Left lung (tissue), 10 donors: ENCODE results near the gene CDKN2B. TPM values are rescaled to one million over a fixed set of nuclear protein-coding genes. Genes with fewer than 3 reads are reported as not detected.

Experiments used
- ATAC-seq: fragments of 200-7000 bp; cut with Tn5 transposase; one replicate; pipeline ENCODE4 v1.9.1; 2020; ENCODE audit warnings: moderate library complexity
- DNase-seq, 4 donors: peaks; one replicate each; pipeline ENCODE4 v3.0.0-alpha.2; 2013 to 2020
- H3K27ac ChIP-seq, 2 donors: fragments of 200-600 bp; sonication (generic) in 1 of 2; one replicate each; pipeline versions ENCODE4 v1.5.0 to v1.8.0; 2020 to 2021
- H3K27me3 ChIP-seq, 2 donors: fragments of 200-600 bp; sonication (generic) in 1 of 2; one replicate each; pipeline versions ENCODE4 v1.5.0 to v1.8.0; 2020 to 2021
- H3K36me3 ChIP-seq, 2 donors: fragments of 200-600 bp; sonication (generic) in 1 of 2; one replicate each; pipeline versions ENCODE4 v1.5.0 to v1.8.0; 2020 to 2021
- H3K4me1 ChIP-seq, 2 donors: fragments of 200-600 bp; one replicate each; pipeline ENCODE4 v1.8.0; 2021
- H3K4me3 ChIP-seq, 2 donors: fragments of 200-600 bp; sonication (generic) in 1 of 2; one replicate each; pipeline versions ENCODE4 v1.5.0 to v1.8.0; 2020 to 2021; ENCODE audit warnings: mild to moderate bottlenecking in 1 of 2
- H3K9me3 ChIP-seq, 2 donors: fragments of 200-600 bp; sonication (generic) in 1 of 2; one replicate each; pipeline versions ENCODE4 v1.5.0 to v1.8.0; 2020 to 2021
- CTCF ChIP-seq, 2 donors: fragments of 200-600 bp; sonication (generic) in 1 of 2; IDR thresholded peaks; one replicate each; pipeline versions ENCODE4 v1.5.0 to v1.8.0; 2021; ENCODE audit warnings: antibody characterized with exemption in 2 of 2
- intact Hi-C, 2 donors: fragments of 100-400 bp; cut with DNase I; formaldehyde crosslinking; loops; one replicate each; pipeline versions ENCODE4 v1.11.2 to v1.14.2; 2022
- polyA plus RNA-seq, 6 donors: library from polyadenylated mRNA; unstranded; fragments of 120-200 nt; gene quantifications; one replicate each; pipeline ENCODE4 v1.2.1, GENCODE V29; 2013; ENCODE audit not compliant: insufficient read length in 6 of 6
- total RNA-seq, 2 donors: library from RNA; stranded (reverse); fragmentation: NEBNext Ultra II Directional; extraction: Animal tissue kit (Norgen Biotek cat#: 25700); gene quantifications; one replicate each; pipeline ENCODE4 v1.2.1, GENCODE V29; 2021
- donor health status: DM: no; HTN: yes; CAD: no.
- donor health status: DM: no; HTN: no; CAD: no.

Gene CDKN2B
- total and polyA plus RNA-seq, 8 donors: 0.06 to 75.6 (median 0.14) TPM; not detected in 1

GRCh38 chr9:21969951-21970799 is 38.9 kb downstream of the CDKN2B start:
- Histone ChIP-seq H3K4me3 (no peak overlapping the region), H3K27me3 (peaks cover 99 to 100% of the 10 kb centered on the region in 2 donors), H3K4me1 (peaks cover 14 to 31% of the 10 kb centered on the region in 2 donors), H3K9me3 (no peaks in the 10 kb centered on the region), H3K27ac (no peak overlapping the region), H3K36me3 (no peaks in the 10 kb centered on the region)
- TF ChIP-seq CTCF (IDR thresholded peaks at IDR 0.05): no peak
- DNase-seq (no peak), ATAC-seq (no peak)
- intact Hi-C loops: no loop called here

- Histone ChIP-seq H3K27me3 (peaks cover 99 to 100% of the 10 kb centered on the region in 2 donors), H3K4me3 (no peak overlapping the region), H3K4me1 (peaks cover 10 to 29% of the 10 kb centered on the region in 2 donors), H3K27ac (no peak overlapping the region), H3K36me3 (no peaks in the 10 kb centered on the region), H3K9me3 (no peaks in the 10 kb centered on the region)
- ATAC-seq: no peak
- DNase-seq: no peak
- no peak for TF ChIP-seq CTCF (IDR thresholded peaks at IDR 0.05)
- intact Hi-C loops: no loop called here
These were observed 39.8 kb downstream of the CDKN2B start for GRCh38 chr9:21969011-21969940.

GRCh38 chr9:21968331-21969010 is 40.6 kb downstream of the CDKN2B start:
- Histone ChIP-seq H3K4me1 (peaks cover 10 to 23% of the 10 kb centered on the region in 2 donors), H3K4me3 (no peak overlapping the region), H3K27me3 (peaks cover 98 to 100% of the 10 kb centered on the region in 2 donors), H3K27ac (no peak overlapping the region), H3K9me3 (no peaks in the 10 kb centered on the region), H3K36me3 (no peaks in the 10 kb centered on the region)
- intact Hi-C loops: no loop called here
- ATAC-seq (no peak), DNase-seq (peak in 1 of 4 donors; percentile 79)
- TF ChIP-seq CTCF (IDR thresholded peaks at IDR 0.05): no peak

- Histone ChIP-seq H3K36me3 (no peaks in the 10 kb centered on the region), H3K27me3 (peaks cover 98 to 100% of the 10 kb centered on the region in 2 donors), H3K9me3 (no peaks in the 10 kb centered on the region), H3K4me1 (peaks cover 10 to 23% of the 10 kb centered on the region in 2 donors), H3K4me3 (no peak overlapping the region), H3K27ac (no peak overlapping the region)
- DNase-seq (no peak), ATAC-seq (no peak)
- intact Hi-C loops: no loop called here
- no peak for TF ChIP-seq CTCF (IDR thresholded peaks at IDR 0.05)
These were observed 41.4 kb downstream of the CDKN2B start for GRCh38 chr9:21967702-21968101.
